ENCODE measurements around the gene UBE2E1. TPM values are rescaled to one million over a fixed set of nuclear protein-coding genes. Genes with fewer than 3 reads are reported as not detected.

The UBE2E1 gene
- 96.6 TPM for total RNA-seq

DNA sequence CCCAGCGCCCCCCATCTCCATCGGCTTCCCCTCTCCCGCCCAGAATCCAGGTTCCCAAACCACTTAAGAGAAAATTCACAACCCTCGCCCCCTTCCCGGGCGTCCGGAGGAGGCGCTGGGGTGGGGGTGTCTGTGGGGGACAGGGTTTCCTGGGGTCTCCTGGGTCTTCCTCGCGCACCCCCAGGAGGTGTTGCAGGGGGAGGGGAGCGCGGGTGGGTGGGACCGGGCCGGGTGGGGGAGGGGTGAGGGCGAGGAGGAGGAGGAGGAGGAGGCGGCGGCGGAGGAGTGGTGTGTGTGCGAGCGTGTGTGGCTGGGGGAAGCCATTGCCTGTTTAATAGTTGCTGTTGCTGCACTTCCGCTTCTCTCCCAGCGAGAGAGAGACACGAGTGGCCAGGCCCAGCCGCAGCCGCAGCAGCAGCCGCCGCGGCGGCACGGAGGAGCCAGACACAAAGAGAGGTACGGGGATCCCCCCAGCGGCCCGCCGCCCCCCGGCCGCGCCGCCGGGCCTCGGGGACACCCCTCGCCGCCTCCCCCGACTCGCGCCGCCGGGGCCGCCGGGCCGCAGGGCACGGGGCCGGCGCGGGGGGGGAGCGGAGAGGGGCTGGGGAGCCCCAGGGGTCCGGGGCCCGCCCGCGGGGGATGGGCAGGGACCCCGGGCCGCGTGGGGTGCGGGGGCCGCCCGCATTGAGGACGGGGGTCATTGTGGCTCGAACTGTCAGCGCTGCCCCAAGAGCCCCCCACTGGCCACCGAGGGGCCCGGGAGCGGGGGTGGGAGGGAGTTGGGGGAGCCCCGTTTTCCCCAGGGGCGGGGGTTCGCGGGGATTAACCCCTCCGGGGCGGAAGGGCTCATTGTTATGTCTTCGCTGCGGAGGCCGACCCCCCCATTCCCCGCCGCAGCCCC, at the start of gene UBE2E1:
Gene UBE2E1, plus strand, starts transcription at position 323 of the 901 bp plus-strand sequence. CDS start 1,315 bp downstream, outside the sequence.
- peak; percentile 76 for ATAC-seq

DNA sequence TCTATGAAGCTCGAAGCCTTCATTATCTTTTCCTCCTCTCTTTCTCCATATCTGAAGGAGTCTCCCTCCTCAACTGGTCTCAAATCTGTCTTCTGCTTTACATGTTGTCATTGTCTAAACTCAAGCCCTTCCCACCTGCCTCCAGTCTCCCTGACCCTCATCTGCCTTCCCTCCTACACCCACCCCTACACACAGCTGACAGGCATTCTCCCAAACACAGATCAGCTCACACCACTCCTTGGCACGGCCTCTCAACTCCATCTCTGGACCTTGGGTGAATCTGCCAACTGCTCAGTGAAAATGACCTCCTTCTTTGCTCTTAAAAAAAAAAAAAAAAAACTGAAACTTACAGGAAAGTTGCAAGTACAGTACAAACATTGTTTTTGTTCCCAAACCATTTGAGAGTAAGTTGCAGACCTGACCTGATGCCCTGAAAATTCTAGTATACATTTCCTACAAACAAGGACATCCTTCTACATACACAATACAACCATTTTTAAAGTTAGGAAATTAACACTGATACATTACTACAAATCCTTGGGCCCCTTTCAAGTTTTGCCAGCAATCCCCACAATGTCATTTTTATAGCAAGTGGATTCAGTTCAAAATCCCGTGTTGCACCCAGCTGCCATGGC, 49.4 kb upstream of the UBE2E1 start:
- ATAC-seq, result no peak

DNA sequence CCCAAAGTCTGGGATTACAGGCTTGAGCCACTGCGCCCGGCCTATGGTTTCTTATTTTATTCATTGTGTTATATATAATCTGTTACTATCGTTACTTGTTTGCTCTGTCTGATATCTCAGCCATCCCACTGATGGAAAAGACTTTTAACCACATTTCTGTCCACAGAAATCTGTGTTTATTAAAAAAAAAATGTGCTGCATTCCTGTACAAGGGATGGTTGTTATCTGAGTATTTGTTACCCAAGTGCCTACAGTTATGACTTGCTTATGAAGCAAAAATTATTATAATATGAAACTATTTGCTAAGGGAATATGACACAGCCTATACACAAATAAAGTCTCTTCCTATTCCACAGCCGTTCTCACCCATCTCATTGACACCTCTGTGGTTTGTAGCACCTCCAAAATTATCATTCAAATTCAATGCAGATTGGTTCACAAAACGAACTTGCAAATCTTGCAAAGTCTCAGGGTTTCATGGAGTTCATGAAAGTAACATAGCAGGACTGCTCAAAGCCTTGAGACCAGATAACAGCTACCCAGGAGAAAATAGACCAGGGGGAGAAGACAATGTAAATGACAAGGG, 47.4 kb upstream of the UBE2E1 start:
- no peak for ATAC-seq

DNA sequence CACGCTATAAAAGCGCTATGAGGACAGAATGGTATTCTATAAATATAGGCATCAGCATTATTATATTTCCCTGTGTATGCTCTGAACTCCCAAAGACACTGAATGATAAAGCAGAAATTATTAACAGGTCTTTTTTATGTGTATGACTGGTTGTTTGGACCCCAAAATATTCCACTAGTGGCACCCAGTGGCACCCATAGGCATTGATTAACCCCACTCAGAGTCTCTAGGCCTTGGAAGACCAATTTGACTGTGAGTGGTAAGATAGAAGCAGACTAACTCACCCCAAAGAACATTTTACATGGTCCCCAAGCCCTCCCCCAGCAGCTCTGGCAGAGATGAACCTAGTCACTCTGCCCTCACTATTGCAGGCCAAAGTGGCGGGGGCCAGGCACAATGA, 45.4 kb upstream of the UBE2E1 start:
- ATAC-seq, result no peak

DNA sequence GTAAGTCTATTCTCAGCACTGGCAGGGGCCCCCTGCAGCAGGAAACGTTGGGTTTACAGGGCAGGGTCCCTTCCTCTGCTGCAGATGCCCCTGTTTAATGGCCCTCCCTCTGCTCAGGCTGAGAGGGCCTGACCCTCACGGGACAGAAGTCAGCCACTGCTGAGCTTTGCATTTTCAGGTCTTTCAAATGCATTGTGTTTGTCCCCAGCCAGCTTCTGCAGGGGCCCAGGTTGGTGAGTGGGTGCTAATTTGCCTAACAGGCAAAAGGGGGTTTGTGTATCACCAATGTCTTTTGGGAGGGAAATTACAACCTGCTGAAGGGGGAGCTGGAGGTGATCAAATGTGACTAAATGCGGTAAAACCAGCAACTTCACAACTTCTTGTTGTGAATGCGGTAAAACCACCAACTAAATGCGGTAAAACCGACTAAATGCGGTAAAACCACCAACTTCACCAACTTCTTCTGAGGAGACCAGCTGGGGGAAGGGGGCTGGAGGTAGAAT, 44.8 kb upstream of the UBE2E1 start:
- peak; percentile 38 for ATAC-seq

DNA sequence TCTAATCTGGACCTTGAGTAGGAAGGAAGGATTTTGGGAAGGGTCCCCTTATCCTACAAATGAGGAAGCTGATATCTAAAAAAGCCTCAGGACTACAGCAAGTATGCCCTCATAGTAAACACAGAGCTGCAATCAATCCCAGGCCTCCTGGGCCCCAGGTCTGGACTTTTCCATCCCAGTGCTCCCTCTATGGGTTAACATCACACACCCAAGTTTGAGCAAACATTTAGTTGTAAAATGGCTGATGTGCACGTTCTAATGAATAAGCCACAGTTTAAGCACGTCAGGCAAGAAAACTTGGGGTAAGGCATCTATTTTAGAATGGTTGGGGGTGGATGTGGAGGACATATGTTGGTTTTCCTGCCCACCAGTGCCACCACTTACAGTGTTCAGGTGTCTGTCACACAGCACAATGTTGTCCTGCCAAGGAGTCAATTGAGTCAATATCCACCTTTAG, 44.3 kb upstream of the UBE2E1 start:
- ATAC-seq, result peak; percentile 80

DNA sequence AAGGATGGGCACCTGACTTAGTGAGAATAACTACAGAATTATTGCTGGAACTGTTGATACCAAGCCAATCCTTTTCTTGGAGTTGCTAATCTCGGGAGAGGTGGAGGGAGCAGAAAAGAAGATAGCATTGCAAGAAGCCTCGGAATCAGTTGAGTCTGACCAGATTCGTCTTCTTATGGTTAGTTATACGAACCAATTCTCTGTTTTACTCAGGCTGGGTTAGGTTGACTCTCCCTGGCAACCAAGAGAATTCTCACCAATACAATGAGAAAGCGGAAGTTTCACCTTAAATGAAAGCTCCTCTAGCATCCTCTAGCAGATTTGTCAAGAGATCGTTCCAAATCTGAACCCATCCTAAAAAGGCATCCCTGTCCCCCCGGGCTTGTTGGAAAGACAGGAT, 43.5 kb upstream of the UBE2E1 start:
- ATAC-seq, result no peak

DNA sequence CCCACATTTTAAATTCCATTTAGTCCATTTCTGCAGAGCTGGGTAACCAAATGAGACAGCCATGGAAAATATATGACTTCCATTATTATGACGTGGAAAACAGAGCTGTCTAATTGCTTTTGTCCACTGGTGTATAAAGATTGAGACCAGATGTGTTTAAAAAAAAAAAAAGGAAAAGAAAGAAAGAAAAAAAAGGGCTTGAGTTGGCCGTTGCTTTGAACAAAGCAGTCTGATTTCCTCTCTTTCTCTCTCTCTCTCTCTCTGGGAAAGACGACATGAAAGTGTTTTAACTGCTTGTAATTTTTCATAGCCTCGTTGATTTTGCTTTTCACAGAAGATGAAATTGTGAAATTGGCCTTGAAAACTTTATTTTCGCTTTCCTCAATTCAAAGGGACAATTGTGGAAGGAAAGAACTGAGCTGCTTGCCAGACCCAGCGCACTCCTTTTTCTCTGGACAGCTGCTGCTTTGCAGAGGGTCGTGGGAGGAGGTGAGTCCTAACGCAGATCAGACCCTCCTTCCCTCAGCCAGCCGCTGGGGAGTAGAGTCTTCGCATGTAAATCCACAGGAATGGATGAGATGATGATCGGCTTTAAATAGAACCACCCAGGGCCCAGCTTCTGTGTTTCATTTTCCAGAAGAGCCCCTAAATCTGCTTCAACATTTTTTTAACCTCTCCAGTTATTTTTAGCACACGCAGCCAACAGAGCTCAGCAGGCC, 42.8 kb upstream of the UBE2E1 start:
- ATAC-seq, result no peak

DNA sequence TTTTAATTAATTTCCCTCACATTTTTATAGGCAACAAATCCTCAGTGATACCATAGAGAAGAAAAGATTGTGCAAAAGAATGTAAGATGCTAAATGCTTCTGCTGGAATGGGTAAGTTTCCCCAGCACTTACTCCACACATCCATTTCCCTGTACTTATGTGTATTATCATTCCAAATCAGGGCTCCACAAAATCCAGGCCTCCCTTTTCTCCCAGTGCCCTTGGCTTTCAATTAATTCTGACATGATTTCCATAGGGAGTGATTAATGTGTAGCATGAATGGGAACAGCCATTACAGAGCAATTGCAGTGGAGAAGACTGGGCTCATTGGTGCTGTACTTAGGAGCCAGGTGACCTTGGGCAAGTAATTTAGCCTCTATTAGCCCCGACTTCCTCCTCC, 41.3 kb upstream of the UBE2E1 start:
- ATAC-seq, result no peak

DNA sequence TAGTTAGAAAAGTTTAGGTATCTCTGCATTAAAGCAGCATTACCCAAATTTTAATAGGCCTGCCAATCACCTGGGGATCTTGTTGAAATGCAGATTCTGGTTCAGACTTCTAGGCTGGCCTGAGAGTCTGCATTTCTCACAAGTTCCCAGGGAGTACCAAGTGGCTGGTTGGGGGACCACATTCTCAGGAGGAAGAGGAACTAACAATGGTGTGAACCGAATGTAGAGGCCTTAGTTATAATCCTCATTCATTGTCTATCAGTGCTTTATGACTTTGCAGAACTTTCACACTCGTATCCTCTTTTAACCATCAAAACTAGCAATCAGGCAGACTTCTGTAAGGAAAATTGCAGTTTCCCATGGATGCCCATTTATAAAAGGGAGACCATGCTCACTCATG, 38.2 kb upstream of the UBE2E1 start:
- ATAC-seq, result no peak

DNA sequence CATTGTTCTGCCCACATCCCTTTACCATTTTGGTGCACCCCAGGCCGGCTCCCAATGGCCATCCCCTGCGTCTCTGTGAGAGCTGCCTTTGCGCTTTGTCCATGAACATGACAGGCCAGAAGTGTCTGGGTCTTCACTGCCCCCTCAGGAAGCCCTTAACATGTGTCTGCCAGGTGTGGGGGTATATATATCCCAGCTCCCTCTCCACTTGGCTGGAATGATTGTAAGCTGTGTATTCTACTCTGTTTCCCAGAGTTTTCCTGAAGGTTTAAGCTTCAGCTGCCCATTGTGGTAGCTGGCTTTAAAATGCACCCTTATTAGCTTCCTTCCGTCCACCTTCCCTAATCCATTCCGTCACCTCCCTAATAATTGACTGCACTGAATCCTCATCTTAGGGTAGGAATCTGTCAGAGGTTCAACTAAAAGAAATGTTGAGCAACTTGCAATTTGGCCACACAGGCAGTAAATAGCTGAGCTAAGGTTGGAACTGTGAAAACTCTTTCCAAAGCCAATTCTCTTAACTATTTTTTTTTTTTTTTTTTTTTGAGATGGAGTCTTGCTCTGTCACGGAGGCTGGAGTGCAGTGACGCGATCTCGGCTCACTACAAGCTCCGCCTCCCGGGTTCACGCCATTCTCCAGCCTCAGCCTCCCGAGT, 30.4 kb upstream of the UBE2E1 start:
- no peak for ATAC-seq

DNA sequence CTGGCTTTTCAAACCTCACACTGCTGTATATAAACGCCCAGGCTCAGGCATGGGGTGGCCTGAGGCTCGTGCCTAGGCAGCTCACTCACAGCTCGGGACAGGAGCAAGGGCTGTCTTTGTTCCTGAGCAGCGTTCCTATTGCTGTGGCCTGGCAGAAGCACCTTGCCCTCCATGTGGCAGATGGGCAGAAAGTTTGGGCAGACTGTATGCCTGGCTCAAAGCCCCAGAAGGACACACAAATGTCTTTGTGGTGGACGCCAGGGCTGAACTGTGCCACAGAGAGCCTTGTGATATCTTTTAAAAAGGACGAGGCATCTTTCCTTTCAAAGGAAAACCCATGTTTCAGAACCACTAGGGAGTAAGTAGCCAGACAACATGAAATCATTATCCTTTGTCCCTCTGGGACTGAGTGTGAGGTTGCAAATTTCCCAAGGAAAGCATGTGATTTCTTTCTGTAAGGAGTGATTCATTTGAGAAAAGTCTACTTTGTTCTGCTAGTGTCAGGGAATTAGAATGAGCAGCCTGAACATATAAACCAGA, 29.3 kb upstream of the UBE2E1 start:
- no peak for ATAC-seq

DNA sequence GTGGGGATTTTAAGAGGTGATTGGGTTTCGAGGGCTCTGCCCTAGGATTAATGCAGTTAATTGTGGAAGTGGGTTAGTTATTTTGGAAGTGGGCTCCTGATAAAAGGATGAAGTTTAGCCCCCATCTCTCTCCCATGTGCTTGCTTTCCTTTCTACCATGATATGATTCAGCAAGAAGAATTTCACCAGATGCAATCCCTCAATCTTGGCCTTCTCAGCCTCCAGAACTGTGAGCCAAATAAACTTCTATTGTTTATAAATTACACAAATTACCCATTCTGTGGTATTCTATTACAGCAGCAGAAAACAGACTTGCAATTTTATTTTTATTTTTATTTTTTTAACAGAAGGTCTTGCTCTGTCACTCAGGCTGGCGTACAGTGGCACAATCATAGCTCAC, 27.3 kb upstream of the UBE2E1 start:
- ATAC-seq, result no peak

DNA sequence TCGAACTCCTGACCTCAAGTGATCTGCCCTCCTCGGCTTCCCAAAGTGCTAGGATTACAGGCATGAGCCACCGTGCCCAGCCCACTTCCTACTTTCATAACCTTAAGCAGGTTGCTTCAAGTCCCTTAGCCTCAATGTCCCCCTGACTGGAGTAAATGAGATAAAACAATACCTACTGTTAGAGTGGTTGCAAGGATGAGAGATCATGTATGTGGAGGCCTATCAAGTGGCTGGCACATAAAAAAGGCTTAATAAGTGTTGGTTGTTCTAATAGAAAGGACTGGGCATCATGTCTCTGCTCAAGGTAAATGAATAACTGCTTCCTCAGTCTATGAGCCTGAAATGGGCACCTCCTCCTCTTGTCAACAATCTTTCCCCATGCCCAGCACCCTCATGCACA, 25.9 kb upstream of the UBE2E1 start:
- ATAC-seq, result no peak

DNA sequence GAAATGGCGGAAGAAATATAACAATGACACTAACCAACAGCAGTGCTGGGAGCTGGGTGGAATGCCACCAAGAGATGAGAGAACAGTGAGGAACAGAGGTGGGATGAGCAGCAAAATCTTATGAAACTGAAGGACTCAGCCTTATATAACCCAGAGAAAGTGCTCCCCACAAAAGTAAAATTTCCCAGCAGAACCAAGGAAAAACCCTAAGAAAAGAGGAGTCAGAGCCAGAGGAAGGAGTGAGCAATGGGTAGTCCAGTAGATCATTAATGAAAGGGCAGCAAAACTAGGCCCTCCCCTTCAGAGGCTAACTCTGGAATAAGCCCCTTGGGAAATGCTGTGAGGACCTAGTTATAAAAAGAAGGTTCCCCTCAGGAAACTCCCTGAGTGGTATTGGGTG, 24.7 kb upstream of the UBE2E1 start:
- ATAC-seq, result no peak

DNA sequence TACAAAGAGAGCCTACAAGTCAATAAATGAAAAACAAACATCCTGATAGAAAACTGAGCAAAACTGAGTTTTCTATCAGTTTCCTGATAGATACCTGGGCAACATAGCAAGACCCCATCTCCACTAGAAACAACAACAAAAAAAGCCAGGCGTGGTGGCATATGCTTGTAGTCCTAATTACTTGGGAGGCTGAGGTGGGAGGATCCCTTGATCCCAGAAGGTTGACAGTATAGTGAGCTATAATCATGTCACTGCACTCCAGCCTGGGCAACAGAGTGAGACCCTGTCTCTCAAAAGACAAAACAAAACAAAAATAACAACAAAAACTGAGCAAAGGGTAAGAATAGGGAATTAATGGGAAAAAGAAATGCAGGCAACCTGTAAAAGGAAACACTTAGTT, 23.9 kb upstream of the UBE2E1 start:
- no peak for ATAC-seq

DNA sequence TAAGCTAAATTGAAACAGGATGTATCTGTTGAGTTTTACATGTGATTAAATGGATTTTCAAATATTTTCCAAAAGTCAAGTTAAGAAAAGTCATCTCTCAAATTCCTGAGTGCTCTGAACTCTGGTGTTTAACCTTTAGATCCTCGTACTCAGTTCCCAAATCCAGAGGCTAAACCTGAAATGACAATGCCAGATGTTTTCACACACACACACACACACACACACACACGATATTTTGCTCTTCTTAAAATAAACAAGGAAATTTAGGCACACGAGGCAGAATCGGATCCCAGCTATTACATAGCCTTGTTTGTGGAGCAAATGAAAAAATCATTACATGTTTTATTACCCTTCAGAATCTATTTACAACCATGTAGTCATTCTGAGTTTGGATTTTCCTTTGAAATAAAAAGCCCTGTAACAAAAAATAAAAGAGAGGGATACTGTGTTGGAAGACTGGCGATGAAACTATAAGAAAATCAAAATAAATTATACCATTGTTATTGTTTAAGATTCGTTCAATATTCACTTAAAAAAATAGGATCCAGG, 20.6 kb upstream of the UBE2E1 start:
- no peak for ATAC-seq

DNA sequence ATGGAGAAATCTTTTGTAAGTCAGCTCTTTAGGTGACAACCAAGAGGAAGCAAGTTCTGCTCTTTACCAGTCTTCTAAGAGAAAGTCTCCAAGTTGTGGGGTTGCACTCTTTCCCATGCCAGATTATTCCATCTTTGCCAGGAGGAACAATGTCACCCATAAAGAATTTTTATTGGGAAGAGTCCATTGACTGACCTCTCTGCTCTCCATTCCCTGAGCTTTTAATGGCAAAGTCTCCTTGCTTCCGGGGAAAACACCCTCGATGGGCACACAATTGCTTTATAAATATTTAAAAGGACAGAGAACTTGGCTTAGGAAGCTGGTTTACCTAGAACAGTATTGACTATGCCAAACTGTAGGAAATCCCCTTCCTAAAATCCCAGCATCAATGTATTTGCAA, 19.9 kb upstream of the UBE2E1 start:
- ATAC-seq, result no peak

DNA sequence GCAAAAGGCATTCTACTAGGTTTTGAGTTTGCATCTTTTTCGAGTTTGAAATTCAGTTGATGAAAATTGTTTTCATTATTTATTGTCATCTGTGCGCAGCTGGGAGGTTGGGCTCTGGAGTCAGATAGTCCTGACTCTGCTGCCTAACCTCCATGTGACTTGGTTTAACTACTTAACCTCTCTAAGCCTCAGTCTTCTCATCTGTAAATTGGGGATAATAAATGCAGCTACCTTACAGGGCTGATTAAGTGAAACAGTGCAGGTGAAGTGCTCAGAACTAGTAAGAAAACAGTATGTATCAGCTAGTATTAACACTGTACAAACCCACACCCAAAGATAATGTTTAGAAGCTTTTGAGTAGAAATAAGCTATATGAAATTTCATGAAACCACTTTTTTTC, 14.1 kb upstream of the UBE2E1 start:
- ATAC-seq, result no peak

DNA sequence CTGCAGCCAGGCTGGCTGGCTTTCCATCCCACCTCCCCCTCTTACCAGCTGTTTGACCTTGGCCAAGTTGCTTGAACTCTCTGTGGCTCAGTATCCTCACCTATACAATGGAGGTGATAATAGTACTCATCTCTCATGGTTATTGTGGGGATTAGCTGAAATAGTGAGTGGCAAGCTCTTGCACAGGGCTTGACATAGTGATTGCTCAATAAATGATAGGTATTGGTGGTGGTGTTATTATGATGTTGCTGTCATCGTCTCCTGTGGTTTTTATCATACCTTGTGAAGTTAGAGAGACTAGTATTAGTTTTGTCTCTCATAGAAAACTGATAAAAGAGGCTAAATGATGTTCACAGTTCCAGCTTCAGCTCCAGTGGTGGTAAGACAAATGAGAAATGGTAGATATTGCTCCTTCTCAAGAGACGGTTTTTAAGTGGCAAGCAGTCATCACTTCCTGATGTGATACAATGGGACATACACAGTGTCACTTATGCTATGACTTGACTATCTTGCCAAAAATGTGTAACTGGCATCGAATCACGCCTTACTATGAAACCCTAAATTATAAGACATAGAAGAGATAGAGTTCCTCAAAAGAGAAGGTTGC, 12.1 kb upstream of the UBE2E1 start:
- no peak for ATAC-seq

DNA sequence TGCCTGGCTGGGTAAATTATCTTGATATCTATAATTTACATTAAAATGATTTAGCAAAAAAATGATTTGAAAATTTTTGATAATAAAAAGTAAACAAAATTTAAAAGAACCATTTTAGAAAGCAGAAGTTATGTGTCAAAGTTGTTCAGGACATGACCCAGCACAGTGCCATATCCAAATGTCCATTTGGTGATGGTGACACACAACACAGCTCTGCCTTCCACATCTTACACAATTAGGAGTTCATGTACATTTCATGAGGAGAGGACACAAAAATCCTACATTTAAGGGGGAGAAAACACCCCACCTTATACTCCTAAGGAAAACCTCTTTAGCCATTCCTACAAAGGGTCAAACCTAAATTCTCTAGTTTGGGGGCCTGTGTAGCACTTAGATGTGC, 10.7 kb upstream of the UBE2E1 start:
- no peak for ATAC-seq
